Kidney (tissue), 14 donors: ENCODE data around the gene DENND4A. TPM values are rescaled to one million over a fixed set of nuclear protein-coding genes. Genes with fewer than 3 reads are reported as not detected.

Experiments
- DNase-seq, 5 donors: peaks; one replicate each; pipeline ENCODE4 v3.0.0-alpha.2; 2013 to 2020
- FAIRE-seq: peaks from 2 replicates; lab custom pipeline; 2012; peaks lifted over from hg19 to GRCh38; lab: Jason Lieb, UNC
- H3K27ac ChIP-seq, 2 donors: one replicate each; pipeline ENCODE4 v1.7.0; 2013; ENCODE audit warnings: low read depth in 2 of 2, low read length in 2 of 2, inconsistent platforms in 1 of 2
- H3K27me3 ChIP-seq: one replicate; pipeline ENCODE4 v1.7.1; 2013; ENCODE audit warnings: low read length, inconsistent platforms; ENCODE audit not compliant: control insufficient read depth, insufficient read depth
- H3K36me3 ChIP-seq, 3 donors: one replicate each; pipeline versions ENCODE4 v1.7.0 to v1.7.1; 2013; ENCODE audit warnings: low read length in 3 of 3, control low read depth in 1 of 3, inconsistent platforms in 1 of 3; ENCODE audit not compliant: insufficient read depth in 3 of 3, control insufficient read depth in 2 of 3
- H3K4me1 ChIP-seq, 3 donors: one replicate each; pipeline versions ENCODE4 v1.7.0 to v1.7.1; 2013; ENCODE audit warnings: low read length in 3 of 3, inconsistent platforms in 1 of 3, low read depth in 1 of 3; ENCODE audit not compliant: control insufficient read depth in 2 of 3, insufficient read depth in 2 of 3
- H3K4me3 ChIP-seq, 3 donors: one replicate each; pipeline versions ENCODE4 v1.7.0 to v1.8.1; 2013; ENCODE audit warnings: low read length in 3 of 3, control low read depth in 1 of 3, inconsistent platforms in 1 of 3
- H3K9ac ChIP-seq, 3 donors: one replicate each; pipeline versions ENCODE4 v1.7.0 to v1.7.1; 2013; ENCODE audit warnings: low read length in 3 of 3, control low read depth in 1 of 3, inconsistent platforms in 1 of 3
- H3K9me3 ChIP-seq, 3 donors: one replicate each; pipeline versions ENCODE4 v1.7.0 to v1.7.1; 2013; ENCODE audit warnings: low read length in 3 of 3, control low read depth in 1 of 3, inconsistent platforms in 1 of 3; ENCODE audit not compliant: control insufficient read depth in 2 of 3, insufficient read depth in 1 of 3
- intact Hi-C: fragments of 100-400 bp; cut with DNase I; formaldehyde crosslinking; loops from one replicate; pipeline ENCODE4 v1.11.1; 2022
- polyA plus RNA-seq: library from polyadenylated mRNA; stranded (reverse); fragments of 350-450 nt; fragmentation: Illumina TruSeq; extraction: RNeasy Lipid Tissue Mini Kit (QIAGEN cat#74804); gene quantifications from one replicate; pipeline ENCODE4 v1.2.3, GENCODE V29; 2014; ENCODE audit warnings: low read depth, low replicate concordance; ENCODE audit not compliant: insufficient read depth
- total RNA-seq: library from RNA; stranded (reverse); fragmentation: NEBNext Ultra II Directional; extraction: Animal tissue kit (Norgen Biotek cat#: 25700); gene quantifications from one replicate; pipeline ENCODE4 v1.2.1, GENCODE V29; 2021
- TF ChIP-seq, protein P1 (sequence below): IDR thresholded peaks from 3 replicates; pipeline ENCODE4 v1.5.1; 2012; ENCODE audit warnings: mild to moderate bottlenecking, moderate library complexity, borderline replicate concordance; ENCODE audit not compliant: insufficient read depth; ENCODE audit errors: extremely low read depth
- donor health status: control.
- donor health status: control.
- donor health status: control.
- donor health status: control.
- donor health status: control.
- donor health status: DM: yes; HTN: yes; CAD: no.
- donor health status: Normal renal cell carcinoma (clear cell type).

The DENND4A gene
- total and polyA plus RNA-seq, 2 donors from 2014 or later = 8.6 to 35.9 TPM

DNA sequence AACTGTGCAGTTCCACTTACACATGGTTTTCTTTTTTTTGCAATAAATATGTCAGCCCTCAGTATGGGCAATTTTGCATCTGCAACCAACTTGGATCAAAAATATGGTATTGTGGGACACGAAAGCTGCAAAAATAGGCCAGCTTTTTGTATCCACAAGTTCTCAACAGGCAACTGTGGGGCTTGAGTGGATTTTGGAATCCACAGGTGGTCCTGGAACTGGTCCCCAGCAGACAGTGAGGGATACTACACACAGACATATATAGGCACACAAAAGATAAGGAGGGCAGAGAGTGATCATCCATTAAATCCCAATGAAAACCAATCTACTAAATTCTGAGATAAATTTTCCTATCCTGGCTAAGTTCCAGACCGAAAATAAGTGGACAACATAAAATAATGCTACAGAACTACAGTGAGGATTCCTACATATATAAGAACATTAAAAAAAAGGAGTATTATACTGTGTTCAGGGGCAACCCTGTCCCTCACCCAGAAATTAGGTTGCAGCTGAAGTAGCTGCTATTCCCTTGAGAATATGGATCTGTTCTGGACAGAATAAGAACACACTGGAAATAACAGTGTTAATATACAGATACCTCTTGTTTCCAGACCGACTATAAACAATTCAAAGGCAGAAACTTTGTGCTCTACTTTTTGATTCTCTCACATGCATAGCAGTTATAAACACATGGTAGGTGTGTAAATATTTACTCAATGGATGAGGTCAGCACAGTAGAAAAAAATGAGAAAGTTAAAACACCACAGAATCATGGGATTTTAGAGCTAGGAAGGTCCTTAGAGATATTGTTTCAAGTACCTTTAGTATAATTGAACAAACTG, 25.4 kb downstream of the DENND4A start:
- Histone ChIP-seq H3K9ac (no peak overlapping the region), H3K27me3 (no peaks in the 10 kb centered on the region), H3K4me1 (no peaks in the 10 kb centered on the region), H3K4me3 (no peak overlapping the region), H3K27ac (no peak overlapping the region), H3K9me3 (no peaks in the 10 kb centered on the region), H3K36me3 (no peaks in the 10 kb centered on the region)
- intact Hi-C loops = no loop called here
- TF ChIP-seq, protein P1, sequence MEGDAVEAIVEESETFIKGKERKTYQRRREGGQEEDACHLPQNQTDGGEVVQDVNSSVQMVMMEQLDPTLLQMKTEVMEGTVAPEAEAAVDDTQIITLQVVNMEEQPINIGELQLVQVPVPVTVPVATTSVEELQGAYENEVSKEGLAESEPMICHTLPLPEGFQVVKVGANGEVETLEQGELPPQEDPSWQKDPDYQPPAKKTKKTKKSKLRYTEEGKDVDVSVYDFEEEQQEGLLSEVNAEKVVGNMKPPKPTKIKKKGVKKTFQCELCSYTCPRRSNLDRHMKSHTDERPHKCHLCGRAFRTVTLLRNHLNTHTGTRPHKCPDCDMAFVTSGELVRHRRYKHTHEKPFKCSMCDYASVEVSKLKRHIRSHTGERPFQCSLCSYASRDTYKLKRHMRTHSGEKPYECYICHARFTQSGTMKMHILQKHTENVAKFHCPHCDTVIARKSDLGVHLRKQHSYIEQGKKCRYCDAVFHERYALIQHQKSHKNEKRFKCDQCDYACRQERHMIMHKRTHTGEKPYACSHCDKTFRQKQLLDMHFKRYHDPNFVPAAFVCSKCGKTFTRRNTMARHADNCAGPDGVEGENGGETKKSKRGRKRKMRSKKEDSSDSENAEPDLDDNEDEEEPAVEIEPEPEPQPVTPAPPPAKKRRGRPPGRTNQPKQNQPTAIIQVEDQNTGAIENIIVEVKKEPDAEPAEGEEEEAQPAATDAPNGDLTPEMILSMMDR = no peak
- DNase-seq = no peak
- no peak for FAIRE-seq

DNA sequence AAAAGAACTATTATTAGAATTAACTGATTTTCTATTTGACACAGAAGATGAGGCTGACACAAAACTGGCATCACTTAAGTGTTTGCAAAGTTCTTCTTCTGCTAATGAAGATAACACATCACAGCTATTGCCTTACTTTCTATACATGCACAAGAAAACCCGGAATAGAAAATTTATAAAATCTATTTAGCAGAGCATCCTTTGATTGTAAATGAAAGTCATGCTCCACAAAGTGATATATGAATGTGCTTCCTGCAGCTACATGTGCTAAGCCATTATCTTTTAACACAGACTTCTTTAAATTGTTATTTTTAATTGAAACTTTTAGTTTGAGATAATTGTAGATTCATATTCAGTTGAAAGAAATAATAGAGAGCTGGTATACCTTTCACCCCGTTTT, 27.0 kb downstream of the DENND4A start:
- H3K4me1 ChIP-seq = no peaks in the 10 kb centered on the region
- no peak for FAIRE-seq
- intact Hi-C loops = no loop called here
- no peaks in the 10 kb centered on the region for H3K36me3 ChIP-seq
- no peaks in the 10 kb centered on the region for H3K27me3 ChIP-seq
- TF ChIP-seq, protein P1 = no peak
- H3K4me3 ChIP-seq = no peak overlapping the region
- H3K9ac ChIP-seq = no peak overlapping the region
- DNase-seq = no peak
- H3K27ac ChIP-seq = no peak overlapping the region
- no peaks in the 10 kb centered on the region for H3K9me3 ChIP-seq

DNA sequence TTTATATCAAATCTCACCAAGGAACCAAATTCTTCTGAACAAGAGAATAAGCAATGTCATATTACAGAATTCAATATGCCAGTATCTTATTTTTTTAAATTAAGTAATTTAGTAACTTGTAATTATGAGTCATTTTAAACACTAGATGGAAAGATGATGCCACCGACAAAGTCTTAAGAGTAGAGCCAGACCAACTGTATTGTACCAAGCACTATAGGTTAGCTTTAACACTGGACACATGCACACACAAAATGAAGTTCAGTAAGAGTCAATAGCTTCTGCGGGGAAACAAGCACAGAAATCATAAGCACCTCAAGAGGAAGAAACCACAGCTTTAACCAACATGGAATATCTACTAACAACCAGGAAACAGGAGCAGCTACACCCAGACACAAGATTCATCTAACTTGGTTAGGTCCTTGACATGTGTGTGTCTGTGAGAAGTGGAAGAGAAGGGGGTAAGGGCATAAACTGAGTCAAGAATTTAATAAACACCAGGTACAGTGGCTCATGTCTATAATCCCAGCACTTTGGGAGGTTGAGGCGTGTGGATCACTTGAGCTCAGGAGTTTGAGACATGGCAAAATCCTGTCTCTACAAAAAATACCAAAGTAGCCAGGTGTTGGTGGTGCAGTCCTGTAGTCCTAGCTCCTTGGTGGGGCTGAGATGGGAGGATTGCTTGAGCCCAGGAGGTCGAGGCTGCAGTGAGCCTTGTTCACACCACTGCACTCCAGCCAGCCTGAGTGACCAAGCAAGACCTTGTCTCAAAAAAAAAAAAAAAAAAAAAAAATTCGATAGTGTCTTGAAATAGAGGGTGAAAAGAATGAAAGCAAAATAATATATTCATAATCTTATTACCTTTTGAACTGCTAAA, 28.9 kb downstream of the DENND4A start:
- intact Hi-C loops = no loop called here
- no peak for DNase-seq
- TF ChIP-seq, protein P1 = no peak
- Histone ChIP-seq H3K27ac (no peak overlapping the region), H3K4me3 (no peak overlapping the region), H3K27me3 (no peaks in the 10 kb centered on the region), H3K4me1 (no peaks in the 10 kb centered on the region), H3K9me3 (no peaks in the 10 kb centered on the region), H3K36me3 (no peaks in the 10 kb centered on the region), H3K9ac (no peak overlapping the region)
- no peak for FAIRE-seq
